ENCODE data around the gene ATP5F1E.
"Not testable (repeated sequence)": the region's sequence is repeated elsewhere in the genome, so short reads cannot be mapped to it uniquely, and the experiment has no call there.

Gene ATP5F1E

DNA sequence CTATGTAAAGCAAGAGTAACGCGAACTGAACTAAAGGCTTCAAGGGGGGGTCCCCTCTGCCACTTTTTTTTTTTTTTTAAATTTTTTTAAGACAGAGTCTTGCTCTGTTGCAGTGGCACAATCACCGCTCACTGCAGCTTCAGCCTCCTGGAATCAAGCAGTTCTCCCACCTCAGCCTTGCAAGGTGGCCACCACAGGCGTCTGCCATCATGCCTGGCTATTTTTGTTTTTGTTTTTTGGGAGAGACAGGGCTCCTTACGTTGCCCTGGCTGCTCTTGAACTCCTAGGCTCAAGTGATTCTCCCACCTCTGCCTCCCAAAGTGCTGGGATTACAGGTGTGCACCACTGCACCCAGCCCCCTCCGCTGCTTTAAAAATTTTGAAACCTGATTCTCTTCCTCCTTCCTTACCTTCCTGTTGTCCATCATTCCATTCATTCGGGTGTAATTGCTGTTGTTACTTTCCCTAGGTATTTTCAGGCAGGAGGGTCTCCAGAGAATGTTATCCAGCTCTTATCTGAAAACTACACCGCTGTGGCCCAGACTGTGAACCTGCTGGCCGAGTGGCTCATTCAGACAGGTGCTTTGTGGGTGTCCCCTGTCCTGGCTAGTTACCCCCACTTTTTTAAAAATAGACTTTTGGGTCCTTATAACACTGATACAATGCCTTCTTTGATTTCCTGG lies 45.7 kb downstream of the ATP5F1E start:
- no peak for TF ChIP-seq CTCF (IDR thresholded peaks at IDR 0.05)
- Mint-ChIP-seq H3K4me3 (no peak overlapping the region), H3K36me3 (ENCODE audit: low read depth) (peaks cover 57% of the 10 kb centered on the region), H3K9me3 (no peaks in the 10 kb centered on the region), H3K27me3 (ENCODE audit: low read depth, poor library complexity) (no peaks in the 10 kb centered on the region), H3K27ac (peak overlapping the region; percentile 63), H3K4me1 (peaks cover 45% of the 10 kb centered on the region)
- DNase-seq: no peak

- H3K4me3 Mint-ChIP-seq: no peak overlapping the region
Measured at GRCh38 chr20:58985656-58986055, 46.5 kb downstream of the ATP5F1E start.

DNA sequence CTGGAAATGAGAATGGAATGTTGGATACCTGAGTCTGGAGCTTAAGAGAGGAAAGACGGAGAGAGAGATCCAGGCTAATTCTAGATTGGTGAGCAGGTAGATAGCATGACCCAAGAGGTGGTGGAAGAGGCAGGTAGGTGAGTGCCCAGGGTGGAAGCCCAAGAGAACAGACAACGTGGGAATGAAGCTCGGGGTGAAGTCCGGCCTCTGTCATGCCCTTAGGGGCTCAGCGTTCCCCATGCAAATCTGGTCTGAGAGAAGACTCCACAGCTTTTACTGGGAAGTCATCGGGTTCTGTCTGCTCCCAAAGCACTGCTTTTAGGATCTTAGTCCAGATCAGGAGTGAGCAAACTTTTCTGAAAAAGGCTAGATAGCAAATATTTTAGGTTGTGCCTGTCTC lies 47.4 kb downstream of the ATP5F1E start:
- H3K27me3 Mint-ChIP-seq (ENCODE audit: low read depth, poor library complexity): peaks cover 3% of the 10 kb centered on the region
- DNase-seq: no peak
- H3K4me1 Mint-ChIP-seq: peaks cover 45% of the 10 kb centered on the region
- no peak for TF ChIP-seq CTCF (IDR thresholded peaks at IDR 0.05)
- H3K9me3 Mint-ChIP-seq: peaks cover 6% of the 10 kb centered on the region
- H3K27ac Mint-ChIP-seq: peak overlapping the region; percentile 16
- peak overlapping the region; percentile 35 for H3K4me3 Mint-ChIP-seq
- peaks cover 43% of the 10 kb centered on the region for H3K36me3 Mint-ChIP-seq (ENCODE audit: low read depth)

More at GRCh38 chr20:58985656-58986055, 46.5 kb downstream of the ATP5F1E start:
- no peak for TF ChIP-seq CTCF (IDR thresholded peaks at IDR 0.05)
- Mint-ChIP-seq H3K27ac (no peak overlapping the region), H3K9me3 (peaks cover 2% of the 10 kb centered on the region), H3K4me1 (peaks cover 45% of the 10 kb centered on the region), H3K27me3 (ENCODE audit: low read depth, poor library complexity) (no peaks in the 10 kb centered on the region), H3K36me3 (ENCODE audit: low read depth) (peaks cover 49% of the 10 kb centered on the region)
- DNase-seq: no peak

DNA sequence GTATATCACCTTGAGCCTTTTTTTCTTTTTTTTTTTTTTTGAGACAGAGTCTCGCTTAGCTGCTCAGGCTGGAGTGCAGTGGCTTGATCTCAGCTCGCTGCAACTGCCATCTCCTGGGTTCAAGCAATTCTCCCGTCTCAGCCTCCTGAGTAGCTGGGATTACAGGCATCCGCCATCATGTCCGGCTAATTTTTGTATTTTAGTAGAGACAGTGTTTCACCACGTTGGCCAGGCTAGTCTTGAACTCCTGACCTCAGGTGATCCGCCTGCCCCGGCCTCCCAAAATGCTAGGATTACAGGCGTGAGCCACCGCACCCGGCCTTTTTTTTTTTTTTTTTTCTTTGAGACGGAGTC lies 49.0 kb downstream of the ATP5F1E start:
- H3K4me1 Mint-ChIP-seq: peaks cover 50% of the 10 kb centered on the region
- not testable (repeated sequence) for H3K27me3 Mint-ChIP-seq (ENCODE audit: low read depth, poor library complexity); DNase-seq; H3K4me3 Mint-ChIP-seq; H3K27ac Mint-ChIP-seq
- H3K9me3 Mint-ChIP-seq: peaks cover 17% of the 10 kb centered on the region
- H3K36me3 Mint-ChIP-seq (ENCODE audit: low read depth): peaks cover 30% of the 10 kb centered on the region

DNA sequence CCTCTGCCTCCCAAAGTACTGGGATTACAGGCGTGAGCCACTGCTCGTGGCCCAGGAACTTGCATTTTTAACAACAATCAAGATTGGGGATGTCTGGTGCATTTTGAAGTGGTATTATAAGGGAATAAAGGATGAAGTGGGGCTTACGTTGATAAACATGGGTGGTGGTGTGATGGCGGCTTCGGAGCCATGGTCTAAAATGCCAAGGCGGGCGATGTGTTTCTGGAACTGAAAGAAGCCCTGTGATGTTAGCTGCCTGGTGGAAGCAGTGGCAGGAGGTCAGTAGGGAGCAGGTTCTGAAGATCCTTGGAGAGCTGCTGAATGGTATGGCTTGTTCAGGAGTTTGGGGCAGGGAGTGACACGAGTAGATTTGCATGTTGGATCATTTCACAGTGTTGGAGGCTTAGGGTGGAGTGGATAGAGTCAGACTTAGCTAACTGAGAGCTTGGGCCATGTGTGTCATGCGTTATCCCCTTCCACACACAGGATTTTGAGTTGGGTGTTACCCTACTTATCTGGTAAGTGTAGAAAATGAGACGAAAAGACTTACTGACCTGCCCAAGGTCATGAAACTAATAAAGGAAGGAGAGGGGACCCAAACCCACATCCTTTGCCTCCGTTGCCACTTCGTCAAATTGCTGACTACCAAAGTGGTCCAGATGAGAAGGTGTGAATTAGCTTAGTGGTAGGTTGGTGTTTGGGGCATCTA lies 49.6 kb downstream of the ATP5F1E start:
- TF ChIP-seq CTCF (IDR thresholded peaks at IDR 0.05): no peak
- Mint-ChIP-seq H3K27me3 (ENCODE audit: low read depth, poor library complexity) (peaks cover 3% of the 10 kb centered on the region), H3K4me3 (peak overlapping the region; percentile 89), H3K27ac (no peak overlapping the region), H3K36me3 (ENCODE audit: low read depth) (peaks cover 25% of the 10 kb centered on the region), H3K9me3 (peaks cover 21% of the 10 kb centered on the region), H3K4me1 (peaks cover 50% of the 10 kb centered on the region)
- no peak for DNase-seq

- Mint-ChIP-seq H3K27me3 (ENCODE audit: low read depth, poor library complexity) (peaks cover 3% of the 10 kb centered on the region), H3K9me3 (peaks cover 27% of the 10 kb centered on the region), H3K4me1 (peaks cover 47% of the 10 kb centered on the region), H3K27ac (no peak overlapping the region), H3K36me3 (ENCODE audit: low read depth) (peaks cover 17% of the 10 kb centered on the region), H3K4me3 (peak overlapping the region; percentile 89)
- DNase-seq: no peak
- TF ChIP-seq CTCF (IDR thresholded peaks at IDR 0.05): no peak
Measured at GRCh38 chr20:58981628-58982364, 50.3 kb downstream of the ATP5F1E start.
